ENCODE measurements around the gene STRA6.
A peak's percentile ranks its signal among the peaks of the same experiment; 100 is the strongest.

STRA6 gene

DNA sequence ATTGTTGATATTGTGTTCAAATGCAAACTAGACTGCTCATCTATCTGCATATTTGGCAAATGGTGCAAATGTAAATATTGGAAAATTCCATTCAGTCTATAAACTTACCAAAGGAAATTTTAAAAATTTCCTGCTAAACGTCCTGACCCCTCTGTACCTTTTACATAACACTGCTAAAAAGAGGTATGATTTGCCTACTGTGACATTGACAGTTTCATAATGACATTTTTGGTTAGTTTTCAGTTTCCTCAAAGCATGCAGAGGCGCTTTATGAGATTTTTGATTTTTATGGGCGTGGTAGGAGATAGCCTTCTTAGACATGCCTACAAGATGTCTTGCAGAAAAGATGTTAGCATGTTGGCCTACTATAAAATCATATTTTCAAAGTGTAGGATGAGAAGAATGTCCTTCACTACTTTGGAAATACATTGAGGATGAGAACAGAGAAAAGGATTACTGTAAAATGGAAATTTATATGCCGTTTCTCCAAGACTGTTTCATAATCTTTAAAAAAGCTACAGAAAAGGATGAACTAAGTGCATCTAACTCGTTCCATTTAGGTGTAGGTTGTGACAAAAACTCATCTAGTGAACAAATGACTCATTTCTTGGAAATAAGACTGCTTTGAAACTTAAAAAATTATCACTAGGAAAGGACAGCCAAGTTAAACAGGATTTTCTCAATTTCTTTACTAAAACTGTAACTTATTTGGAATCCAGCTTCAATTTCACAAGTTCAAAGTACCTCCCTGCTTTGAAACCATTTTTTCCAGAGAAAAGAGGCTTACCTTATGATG lies 43.5 kb downstream of the STRA6 start:
- DNase-seq = no peak

DNA sequence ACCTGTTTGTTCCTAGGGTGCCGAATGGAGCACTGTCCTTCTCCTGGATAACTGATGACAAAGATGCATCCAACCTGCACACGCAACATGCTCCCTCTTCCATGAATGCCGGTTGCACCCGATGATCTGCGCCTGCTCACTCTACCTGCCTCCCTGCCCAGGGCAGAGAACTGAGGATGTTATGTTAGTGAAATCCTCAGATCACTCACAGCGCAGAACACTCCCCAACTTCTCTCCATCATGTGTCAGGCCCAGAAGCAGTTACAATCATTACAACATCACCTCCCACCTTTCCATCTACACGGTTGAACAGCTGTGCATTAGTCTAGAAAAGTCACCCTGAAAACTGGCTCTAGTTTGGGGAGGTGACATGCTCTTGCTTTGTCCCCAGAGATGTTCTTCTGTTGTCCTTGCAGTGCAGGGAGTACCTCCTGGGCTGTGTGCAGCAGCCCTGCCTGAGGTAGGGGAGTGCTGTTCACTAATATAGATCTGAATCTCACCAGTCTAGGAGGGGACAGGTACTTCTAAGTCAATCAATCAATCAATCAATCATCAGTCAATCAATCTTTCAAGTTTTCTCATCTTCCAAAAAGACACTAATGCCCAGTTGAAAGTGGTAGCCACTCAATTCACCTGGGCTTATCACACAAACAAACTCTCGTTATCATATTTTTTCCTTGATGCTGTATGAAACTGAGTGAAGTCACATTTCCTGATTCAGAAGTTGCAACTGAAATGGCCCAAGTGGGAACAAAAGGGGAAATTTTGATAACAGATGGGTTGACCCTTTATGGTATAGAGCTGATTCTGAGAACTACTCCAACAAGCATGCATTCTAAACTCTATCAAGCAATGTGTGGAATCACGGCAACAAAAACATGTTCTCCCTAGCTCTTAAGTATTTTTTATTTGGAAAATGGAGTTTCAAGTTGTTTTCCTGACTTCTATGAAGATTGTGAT lies 44.4 kb downstream of the STRA6 start:
- DNase-seq = no peak

DNA sequence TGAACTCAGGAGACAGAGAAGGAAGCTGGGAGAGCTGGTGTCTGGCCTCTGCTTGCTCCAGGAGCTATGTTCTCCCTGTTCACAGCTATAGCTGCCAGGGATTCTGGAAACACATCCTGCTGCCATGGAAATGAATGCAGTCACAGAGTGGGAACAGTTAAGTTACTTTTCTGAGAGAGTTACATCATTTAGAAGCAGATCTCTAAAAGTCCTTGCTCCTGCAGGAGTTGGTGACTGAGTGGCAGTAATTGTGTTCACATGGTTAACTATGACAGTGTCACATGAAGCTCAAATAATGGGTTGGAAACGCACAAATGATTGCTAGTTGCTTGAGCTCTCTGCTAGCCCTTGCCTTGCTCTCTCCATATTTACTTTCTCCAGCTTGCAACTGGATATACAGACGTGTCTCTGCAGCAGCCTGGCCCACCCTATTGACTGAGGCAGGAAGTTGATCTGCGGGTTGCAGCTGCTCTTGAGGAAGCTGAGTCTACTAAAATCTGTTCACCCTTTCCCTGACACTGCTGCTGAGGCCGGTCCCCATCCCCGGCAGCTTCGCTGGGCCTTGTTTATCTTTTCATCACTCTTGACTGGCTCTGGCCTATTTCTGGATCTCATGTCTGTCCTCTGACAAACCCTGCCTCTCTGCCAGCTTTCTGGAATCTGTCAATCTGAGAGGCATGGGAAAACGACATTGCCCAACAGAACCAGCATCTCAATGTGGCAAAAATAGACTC lies 45.7 kb downstream of the STRA6 start:
- no peak for DNase-seq

DNA sequence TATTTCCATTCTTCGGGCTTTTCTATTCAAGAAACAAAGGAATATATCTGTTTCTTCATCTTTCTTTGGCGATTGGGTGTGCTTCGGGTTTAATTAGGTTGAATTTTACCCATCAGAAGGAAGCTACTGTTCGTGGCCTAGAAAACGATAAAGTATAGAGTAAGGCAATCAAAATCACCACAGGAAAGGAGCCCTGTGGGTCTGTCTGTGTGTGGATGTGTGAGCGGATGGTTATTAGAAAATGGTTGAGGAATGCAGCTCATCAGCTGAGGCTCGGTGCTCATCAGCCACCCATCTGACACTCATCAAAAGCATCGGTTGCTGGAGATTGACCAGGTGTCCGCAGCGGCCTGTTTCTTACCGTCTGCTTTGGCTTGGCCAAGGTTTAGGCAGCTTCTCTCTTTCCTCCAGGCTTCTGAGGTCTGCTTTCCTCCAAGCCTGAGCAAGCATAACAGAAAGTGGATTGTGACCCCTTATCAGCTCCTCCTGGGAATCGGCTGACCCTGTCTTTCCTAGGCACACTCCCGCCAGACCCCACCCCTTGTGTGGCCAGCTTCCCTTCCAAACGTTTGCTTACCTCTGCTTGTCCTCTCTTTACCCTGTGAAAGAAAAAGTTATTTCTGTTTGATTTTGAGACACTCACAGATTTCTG lies 46.7 kb downstream of the STRA6 start:
- no peak for DNase-seq

DNA sequence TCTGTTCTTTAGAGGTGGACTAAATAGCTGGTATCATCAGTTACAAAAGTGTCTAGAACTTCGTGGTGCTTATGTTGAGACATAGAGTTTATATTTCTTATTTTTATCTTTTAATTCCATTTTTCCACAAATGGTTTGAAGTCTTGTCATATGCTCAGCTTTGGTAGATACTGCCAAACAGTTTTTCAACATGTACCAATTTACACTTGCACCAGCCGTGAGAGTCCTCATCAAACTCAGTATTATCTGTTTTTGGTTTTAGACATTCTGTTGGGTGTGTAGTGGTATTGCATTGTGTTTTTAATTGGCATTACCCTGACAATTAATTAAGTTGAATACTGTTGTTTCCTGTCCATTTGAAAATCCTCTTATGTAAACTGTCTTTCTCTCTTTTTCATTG lies 55.5 kb downstream of the STRA6 start:
- no peak for DNase-seq

DNA sequence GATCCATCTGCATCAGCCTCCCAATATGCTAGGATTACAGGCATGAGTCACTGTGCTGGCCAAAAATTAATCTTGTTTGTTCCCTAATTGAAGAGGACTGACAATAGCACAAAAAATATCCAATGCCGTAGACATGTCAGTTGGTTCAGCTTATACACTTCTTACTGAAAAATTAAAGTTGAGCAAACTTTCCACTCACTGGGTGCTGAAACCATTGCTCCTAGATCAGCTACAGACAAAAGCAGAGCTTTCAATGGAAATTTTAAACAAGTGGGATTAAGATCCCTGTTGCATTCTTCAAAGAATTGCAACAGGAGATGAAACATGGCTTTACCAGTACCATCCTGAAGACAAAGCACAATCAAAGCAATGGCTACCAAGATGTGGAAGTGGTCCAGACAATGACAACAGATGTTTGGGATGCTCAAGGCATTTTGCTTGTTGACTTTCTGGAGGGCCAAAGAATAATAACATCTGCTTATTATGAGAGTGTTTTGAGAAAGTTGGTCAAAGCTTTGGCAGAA lies 56.2 kb downstream of the STRA6 start:
- no peak for DNase-seq

DNA sequence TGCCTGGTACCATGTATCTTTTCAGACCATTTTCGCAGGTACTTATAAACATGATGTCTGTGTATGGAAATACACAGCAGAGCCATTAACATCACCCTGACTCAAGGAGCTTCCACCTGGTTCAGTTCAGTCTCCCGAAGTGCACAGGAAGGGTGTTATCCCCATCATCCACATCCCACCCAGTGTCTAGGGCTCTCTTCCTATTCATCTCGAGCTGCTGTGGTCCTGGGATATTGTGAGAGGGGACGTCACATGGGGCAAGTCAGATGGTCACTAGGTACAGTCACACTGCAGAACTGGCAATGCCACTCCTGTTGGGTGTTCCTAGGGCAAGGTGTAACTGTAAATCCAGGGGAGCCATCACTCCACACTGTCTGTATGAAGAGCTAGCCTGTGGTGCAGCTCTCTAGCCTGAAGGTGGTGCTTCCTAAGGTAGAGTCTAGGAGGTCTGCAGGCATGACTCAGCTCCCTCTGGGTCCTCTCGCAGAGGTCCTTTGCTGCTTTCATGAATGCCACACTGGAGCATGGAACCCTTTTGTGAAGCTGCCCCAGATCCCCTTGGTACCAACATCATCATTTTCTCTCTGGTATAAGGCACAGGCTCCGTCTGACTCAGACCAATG lies 58.3 kb downstream of the STRA6 start:
- peak; percentile 9 for DNase-seq

DNA sequence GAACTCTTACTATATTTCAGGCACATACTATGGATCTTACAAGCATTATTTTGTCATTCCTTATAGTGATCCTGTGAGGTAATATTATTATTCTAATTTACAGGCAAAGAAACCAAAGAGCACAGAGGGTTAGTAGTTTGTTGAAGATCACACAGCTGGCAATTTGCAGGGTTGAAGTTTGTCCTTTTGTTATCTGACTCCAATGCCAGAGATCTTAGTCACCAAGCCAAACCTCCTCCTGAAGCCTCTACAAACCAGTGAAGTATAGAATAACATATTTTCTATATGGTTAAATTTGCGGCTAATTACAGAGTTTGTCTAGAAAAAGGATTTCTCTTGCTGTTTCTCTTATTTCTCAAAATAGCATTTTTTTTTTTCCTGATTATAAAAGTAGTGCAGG lies 61.0 kb downstream of the STRA6 start:
- no peak for DNase-seq

DNA sequence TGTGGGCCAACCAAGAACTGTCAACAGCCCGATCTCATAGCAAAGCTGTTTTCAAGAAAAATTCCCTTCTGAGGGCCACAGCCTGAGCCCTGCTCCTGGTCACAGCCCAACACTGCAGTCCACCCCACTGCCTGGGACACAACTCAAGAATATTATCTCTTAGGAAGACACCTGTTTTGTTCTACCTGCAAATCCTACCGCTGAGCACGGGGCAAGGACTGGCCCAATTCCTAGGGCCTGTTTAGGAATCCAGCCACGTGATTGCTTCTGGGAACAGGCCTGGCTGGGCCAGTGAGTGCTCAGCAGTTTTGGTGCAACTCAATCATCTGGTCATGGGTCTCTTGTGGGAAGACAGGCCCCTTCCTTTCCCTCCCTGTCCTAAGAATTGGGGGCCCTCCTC lies 63.9 kb downstream of the STRA6 start:
- no peak for DNase-seq

DNA sequence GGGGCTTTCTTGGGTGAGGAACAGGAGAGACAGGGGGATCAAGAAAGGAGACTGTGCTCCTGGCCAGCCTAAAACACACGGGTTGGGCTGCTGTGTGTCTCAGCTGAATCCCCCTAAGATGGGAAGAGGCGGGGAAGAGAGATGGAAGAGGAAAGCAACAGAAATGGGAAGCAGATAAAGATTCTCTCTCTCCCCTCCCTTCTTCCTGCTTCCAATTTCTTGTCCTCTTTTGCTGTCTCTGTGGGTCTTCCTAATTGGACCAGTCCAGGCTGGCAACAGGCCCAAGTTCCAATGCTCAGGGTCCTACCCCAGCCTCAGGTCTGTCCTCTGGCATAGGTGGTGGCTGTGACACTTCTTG lies 65.1 kb downstream of the STRA6 start:
- no peak for DNase-seq

DNA sequence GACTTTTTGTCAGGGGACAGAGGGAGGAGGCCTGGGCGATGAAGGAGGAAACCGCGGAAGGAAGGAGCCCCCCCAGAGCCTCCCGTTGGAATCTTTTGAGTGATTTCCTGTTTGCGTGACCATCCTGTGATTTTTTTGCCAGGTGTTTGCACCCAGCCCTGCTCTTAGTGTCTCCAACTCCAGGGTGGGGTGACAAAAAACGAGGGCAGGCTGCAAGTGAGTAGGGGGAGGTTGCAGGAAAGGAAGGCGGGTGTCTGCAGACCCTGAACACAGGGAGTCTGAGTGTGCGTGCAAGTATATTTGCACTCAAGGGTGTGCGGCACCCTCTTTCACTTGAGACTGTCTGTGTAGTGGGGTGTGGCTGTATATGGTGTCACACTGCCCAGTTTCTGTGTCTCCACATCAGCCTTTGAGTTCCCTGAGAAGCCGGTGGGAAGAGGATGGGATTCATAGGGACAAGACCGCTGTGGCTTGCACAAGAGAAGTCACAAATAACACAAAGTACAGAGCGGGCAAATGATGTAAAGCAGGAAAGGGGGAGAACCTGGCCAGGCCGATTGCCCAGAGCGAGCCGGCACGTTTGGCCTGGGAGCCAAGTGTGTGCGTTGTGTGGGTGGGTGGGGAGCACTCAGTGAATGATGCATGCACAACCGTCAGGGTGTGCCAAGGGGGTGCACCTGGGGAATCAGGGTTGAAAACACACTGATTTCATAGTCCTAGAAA lies 65.6 kb downstream of the STRA6 start:
- DNase-seq = no peak

DNA sequence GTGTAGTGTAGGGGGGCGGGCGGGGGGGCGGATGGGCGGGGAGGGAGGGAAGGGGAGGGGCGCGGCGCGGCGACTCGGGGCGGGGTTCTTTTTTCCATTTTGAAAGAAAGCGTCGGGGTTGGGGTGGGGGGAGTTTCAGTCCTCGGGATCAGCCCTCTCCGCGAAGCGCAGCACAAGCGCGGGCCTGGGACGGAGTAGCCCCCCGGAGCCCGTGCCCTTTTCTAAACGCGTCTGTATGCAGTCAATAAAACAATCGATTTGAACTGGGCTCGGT lies 66.1 kb downstream of the STRA6 start:
- DNase-seq = no peak

DNA sequence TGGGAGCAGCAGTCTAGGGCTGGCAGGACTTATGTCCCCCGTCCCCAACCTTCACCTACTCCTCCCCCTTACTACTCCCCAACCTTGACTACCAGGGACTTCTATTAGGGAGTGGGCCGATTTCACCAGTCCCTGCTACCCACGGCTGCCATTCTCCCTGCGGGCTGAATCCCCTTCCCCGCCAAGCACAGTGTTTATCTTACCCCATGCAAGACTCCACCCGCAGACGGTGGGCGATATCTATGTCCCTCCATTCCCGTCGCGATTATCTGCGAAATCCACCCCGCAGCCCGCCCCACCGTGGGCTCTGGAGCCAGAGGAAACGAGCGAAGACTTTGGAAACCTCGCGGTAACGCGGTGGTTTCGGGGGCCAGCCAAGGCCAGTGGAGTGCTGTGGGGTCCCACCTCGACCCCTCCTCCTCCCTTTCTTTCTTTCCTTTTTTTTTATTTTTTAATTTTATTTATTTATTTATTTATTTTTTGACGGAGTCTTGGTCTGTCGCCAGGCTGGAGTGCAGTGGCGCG lies 67.5 kb downstream of the STRA6 start:
- DNase-seq = peak; percentile 20

DNA sequence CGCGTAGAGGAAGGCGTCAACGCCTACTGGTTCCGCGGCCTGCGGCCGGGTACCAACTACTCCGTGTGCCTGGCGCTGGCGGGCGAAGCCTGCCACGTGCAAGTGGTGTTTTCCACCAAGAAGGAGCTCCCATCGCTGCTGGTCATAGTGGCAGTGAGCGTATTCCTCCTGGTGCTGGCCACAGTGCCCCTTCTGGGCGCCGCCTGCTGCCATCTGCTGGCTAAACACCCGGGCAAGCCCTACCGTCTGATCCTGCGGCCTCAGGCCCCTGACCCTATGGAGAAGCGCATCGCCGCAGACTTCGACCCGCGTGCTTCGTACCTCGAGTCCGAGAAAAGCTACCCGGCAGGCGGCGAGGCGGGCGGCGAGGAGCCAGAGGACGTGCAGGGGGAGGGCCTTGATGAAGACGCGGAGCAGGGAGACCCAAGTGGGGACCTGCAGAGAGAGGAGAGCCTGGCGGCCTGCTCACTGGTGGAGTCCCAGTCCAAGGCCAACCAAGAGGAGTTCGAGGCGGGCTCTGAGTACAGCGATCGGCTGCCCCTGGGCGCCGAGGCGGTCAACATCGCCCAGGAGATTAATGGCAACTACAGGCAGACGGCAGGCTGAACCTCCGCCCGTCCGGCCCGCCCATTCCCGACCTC lies 68.1 kb downstream of the STRA6 start:
- DNase-seq = peak; percentile 72

DNA sequence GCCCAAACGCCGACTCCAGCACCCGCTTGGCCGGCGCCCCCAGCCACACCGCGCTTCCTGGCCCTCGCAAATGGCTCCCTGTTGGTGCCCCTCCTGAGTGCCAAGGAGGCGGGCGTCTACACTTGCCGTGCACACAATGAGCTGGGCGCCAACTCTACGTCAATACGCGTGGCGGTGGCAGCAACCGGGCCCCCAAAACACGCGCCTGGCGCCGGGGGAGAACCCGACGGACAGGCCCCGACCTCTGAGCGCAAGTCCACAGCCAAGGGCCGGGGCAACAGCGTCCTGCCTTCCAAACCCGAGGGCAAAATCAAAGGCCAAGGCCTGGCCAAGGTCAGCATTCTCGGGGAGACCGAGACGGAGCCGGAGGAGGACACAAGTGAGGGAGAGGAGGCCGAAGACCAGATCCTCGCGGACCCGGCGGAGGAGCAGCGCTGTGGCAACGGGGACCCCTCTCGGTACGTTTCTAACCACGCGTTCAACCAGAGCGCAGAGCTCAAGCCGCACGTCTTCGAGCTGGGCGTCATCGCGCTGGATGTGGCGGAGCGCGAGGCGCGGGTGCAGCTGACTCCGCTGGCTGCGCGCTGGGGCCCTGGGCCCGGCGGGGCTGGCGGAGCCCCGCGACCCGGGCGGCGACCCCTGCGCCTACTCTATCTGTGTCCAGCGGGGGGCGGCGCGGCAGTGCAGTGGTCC lies 68.7 kb downstream of the STRA6 start:
- peak; percentile 18 for DNase-seq

DNA sequence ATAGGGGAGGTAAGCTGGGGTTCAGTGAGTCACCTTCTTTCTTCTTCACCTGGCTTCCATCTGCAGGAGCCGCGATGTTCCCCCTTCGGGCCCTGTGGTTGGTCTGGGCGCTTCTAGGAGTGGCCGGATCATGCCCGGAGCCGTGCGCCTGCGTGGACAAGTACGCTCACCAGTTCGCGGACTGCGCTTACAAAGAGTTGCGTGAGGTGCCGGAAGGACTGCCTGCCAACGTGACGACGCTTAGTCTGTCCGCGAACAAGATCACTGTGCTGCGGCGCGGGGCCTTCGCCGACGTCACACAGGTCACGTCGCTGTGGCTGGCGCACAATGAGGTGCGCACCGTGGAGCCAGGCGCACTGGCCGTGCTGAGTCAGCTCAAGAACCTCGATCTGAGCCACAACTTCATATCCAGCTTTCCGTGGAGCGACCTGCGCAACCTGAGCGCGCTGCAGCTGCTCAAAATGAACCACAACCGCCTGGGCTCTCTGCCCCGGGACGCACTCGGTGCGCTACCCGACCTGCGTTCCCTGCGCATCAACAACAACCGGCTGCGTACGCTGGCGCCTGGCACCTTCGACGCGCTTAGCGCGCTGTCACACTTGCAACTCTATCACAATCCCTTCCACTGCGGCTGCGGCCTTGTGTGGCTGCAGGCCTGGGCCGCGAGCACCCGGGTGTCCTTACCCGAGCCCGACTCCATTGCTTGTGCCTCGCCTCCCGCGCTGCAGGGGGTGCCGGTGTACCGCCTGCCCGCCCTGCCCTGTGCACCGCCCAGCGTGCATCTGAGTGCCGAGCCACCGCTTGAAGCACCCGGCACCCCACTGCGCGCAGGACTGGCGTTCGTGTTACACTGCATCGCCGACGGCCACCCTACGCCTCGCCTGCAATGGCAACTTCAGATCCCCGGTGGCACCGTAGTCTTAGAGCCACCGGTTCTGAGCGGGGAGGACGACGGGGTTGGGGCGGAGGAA lies 69.6 kb downstream of the STRA6 start:
- DNase-seq = peak; percentile 22

DNA sequence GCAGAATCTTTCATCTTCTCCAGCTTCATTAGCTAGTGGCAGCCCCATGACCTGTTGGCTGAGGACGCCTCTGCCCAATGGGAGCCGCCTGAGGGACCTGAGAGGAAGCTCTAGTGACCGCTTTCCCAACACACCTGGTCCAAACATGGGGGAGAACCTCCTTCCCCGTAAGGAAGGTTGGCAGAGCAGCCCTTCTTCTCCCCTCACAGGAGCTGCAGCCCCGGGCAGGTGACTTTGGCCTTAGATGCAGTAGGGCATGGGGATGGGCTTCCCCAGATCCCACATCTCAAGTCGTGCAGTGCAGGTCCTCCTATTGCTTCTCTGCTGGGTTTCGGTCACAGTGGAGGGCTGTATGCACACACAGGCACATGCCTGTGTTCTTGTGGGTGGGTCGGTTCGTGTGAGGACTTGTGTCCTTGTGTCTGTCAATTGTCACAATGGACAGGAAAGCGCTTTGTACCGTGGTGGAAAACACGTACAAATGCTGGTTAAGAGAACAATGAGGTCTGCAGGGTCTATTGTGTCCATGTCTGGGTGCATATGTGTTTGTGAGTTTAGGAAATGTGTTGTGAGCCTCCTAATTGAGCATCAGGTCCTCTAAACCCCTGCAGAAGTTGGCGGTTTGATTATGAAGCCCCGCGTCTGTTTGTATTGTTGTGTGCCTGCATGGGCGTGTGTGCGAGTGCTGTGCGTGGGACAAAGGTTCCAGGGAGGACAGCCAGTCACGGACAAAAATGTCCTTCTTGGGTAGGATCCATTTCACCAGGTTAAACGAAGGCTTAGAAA lies 70.8 kb downstream of the STRA6 start:
- DNase-seq = peak; percentile 11
